B cell (primary cell): ENCODE results near the gene CA7. TPM values are rescaled to one million over a fixed set of nuclear protein-coding genes. Genes with fewer than 3 reads are reported as not detected.

Experiments
- ATAC-seq: fragments of 200-7000 bp; cut with Tn5 transposase; one replicate; pipeline ENCODE4 v1.10.0; 2021; ENCODE audit warnings: low read depth, mild to moderate bottlenecking, moderate number of reproducible peaks, moderate library complexity
- CTCF ChIA-PET: fragments of 350-600 bp; sonication (Branson Sonifier 250); formaldehyde crosslinking; loops from one replicate; lab custom pipeline; 2021; ENCODE audit warnings: antibody characterized with exemption, inconsistent platforms; lab: Charles Lee
- POLR2A ChIA-PET: fragments of 350-600 bp; sonication (Branson Sonifier 250); formaldehyde crosslinking; loops from one replicate; lab custom pipeline; 2021; ENCODE audit warnings: antibody characterized with exemption; lab: Charles Lee
- DNase-seq: peaks from one replicate; pipeline ENCODE4 v3.0.0; 2013
- H2AFZ ChIP-seq: 2 replicates; pipeline ENCODE4 v1.6.1; 2012; ENCODE audit warnings: mild to moderate bottlenecking, low read depth, low read length; ENCODE audit not compliant: insufficient read depth, poor library complexity, severe bottlenecking
- H3K27ac ChIP-seq, 2 donors: 1 replicate in 1 of 2; 2 replicates in 1 of 2; pipeline ENCODE4 v1.5.1; 2012 to 2013; ENCODE audit warnings: low read length in 2 of 2, mild to moderate bottlenecking in 2 of 2, moderate library complexity in 1 of 2
- H3K27me3 ChIP-seq, 4 experiments: fragments of 200-600 bp in 1 of 4; sonication (generic) in 1 of 4; replicated peaks in 1 of 4; 1 replicate in 2 of 4; 2 replicates in 2 of 4; pipeline versions ENCODE4 v1.6.1 to v1.7.0; 2013 to 2016; ENCODE audit warnings: low read length in 3 of 4, mild to moderate bottlenecking in 2 of 4, mixed read lengths in 1 of 4, moderate library complexity in 1 of 4; ENCODE audit not compliant: insufficient read depth in 4 of 4, control insufficient read depth in 3 of 4; ENCODE audit errors: control extremely low read depth in 1 of 4
- H3K36me3 ChIP-seq, 2 experiments: replicated peaks in 1 of 2; 1 replicate in 1 of 2; 2 replicates in 1 of 2; pipeline versions ENCODE4 v1.6.1 to v1.7.1; 2013; ENCODE audit warnings: low read length in 1 of 2; ENCODE audit not compliant: insufficient read depth in 2 of 2, control insufficient read depth in 1 of 2; ENCODE audit errors: control extremely low read depth in 1 of 2, extremely low read depth in 1 of 2
- H3K4me1 ChIP-seq, 2 donors: fragments of 200-600 bp in 1 of 2; sonication (generic) in 1 of 2; 1 replicate in 1 of 2; 2 replicates in 1 of 2; pipeline versions ENCODE4 v1.5.1 to v1.6.1; 2013 to 2017; ENCODE audit warnings: low read length in 2 of 2; ENCODE audit not compliant: control insufficient read depth in 2 of 2, insufficient read depth in 2 of 2
- H3K4me2 ChIP-seq: replicated peaks from 2 replicates; pipeline ENCODE3; 2012; ENCODE audit warnings: mild to moderate bottlenecking, low read depth, low read length; ENCODE audit not compliant: poor library complexity, severe bottlenecking
- H3K4me3 ChIP-seq, 5 experiments: fragments of 200-600 bp in 1 of 5; sonication (generic) in 1 of 5; 1 replicate in 3 of 5; 2 replicates in 2 of 5; pipeline versions ENCODE4 v1.5.1 to v1.7.0; 2011 to 2016; ENCODE audit warnings: low read length in 4 of 5, mild to moderate bottlenecking in 4 of 5, low read depth in 2 of 5, control low read depth in 1 of 5, moderate library complexity in 1 of 5; ENCODE audit not compliant: insufficient read depth in 1 of 5; ENCODE audit errors: control extremely low read depth in 1 of 5, extremely low read depth in 1 of 5
- H3K79me2 ChIP-seq: fragments of 200-600 bp; sonication (generic); one replicate; pipeline ENCODE4 v1.6.0; 2016; ENCODE audit warnings: low read length; ENCODE audit not compliant: control insufficient read depth, insufficient read depth
- H3K9ac ChIP-seq: fragments of 200-600 bp; sonication (generic); 2 replicates; pipeline ENCODE4 v1.6.1; 2017; ENCODE audit warnings: mild to moderate bottlenecking, low read length, moderate library complexity
- H3K9me3 ChIP-seq, 3 donors: one replicate each; pipeline versions ENCODE4 v1.6.1 to v1.7.1; 2013; ENCODE audit warnings: low read length in 2 of 3; ENCODE audit not compliant: control insufficient read depth in 2 of 3, insufficient read depth in 1 of 3; ENCODE audit errors: control extremely low read depth in 1 of 3
- H4K20me1 ChIP-seq: 2 replicates; pipeline ENCODE4 v1.6.0; 2012; ENCODE audit warnings: mild to moderate bottlenecking, low read length; ENCODE audit not compliant: insufficient read depth, control insufficient read depth, poor library complexity, severe bottlenecking
- H3K27ac Mint-ChIP-seq: one replicate; pipeline ENCODE4 v1.8.0; 2021; ENCODE audit warnings: mixed read lengths
- H3K27me3 Mint-ChIP-seq: one replicate; pipeline ENCODE4 v1.8.0; 2021; ENCODE audit warnings: mixed read lengths
- H3K4me1 Mint-ChIP-seq: one replicate; pipeline ENCODE4 v1.8.0; 2021; ENCODE audit warnings: mixed read lengths
- H3K4me3 Mint-ChIP-seq: one replicate; pipeline ENCODE4 v1.8.0; 2021; ENCODE audit warnings: mixed read lengths
- H3K9me3 Mint-ChIP-seq: one replicate; pipeline ENCODE4 v1.8.0; 2022; ENCODE audit warnings: mixed read lengths; ENCODE audit not compliant: insufficient read depth
- EZH2 ChIP-seq: IDR thresholded peaks from 2 replicates; pipeline ENCODE4 v1.6.1; 2012; ENCODE audit warnings: borderline replicate concordance, low read depth, mild to moderate bottlenecking, moderate library complexity, low read length; ENCODE audit not compliant: insufficient read depth, poor library complexity, severe bottlenecking
- WGBS: methylation state at CpG from one replicate; pipeline ENCODE4 v1.1.5; 2013; ENCODE audit warnings: missing lambda C conversion rate; ENCODE audit not compliant: insufficient coverage; 5-methylcytosine and 5-hydroxymethylcytosine counted together
- intact Hi-C: fragments of 100-400 bp; cut with micrococcal nuclease; formaldehyde crosslinking; loops from one replicate; pipeline ENCODE4 v1.10.0; 2022
- polyA plus RNA-seq: library from polyadenylated mRNA; depleted of rRNA; stranded (reverse); fragments of >200 nt; gene quantifications from 2 replicates; pipeline ENCODE4 v1.2.3, GENCODE V29; 2012
- total RNA-seq, 2 donors: library from RNA; stranded (reverse); fragments of 120-200 nt in 1 of 2; gene quantifications; 1 replicate in 1 of 2; 2 replicates in 1 of 2; pipeline versions ENCODE4 v1.2.3 to v1.2.4, GENCODE V29; 2013 to 2022
- TF ChIP-seq, protein P1 (sequence below): fragments of 200-600 bp; IDR thresholded peaks from one replicate; pipeline ENCODE4 v1.8.0; 2022; ENCODE audit warnings: antibody characterized with exemption, mild to moderate bottlenecking

CA7 gene
- total and polyA plus RNA-seq, 2 donors (not counting 1 experiment from before 2014, with no cell fraction given), result not detected

DNA sequence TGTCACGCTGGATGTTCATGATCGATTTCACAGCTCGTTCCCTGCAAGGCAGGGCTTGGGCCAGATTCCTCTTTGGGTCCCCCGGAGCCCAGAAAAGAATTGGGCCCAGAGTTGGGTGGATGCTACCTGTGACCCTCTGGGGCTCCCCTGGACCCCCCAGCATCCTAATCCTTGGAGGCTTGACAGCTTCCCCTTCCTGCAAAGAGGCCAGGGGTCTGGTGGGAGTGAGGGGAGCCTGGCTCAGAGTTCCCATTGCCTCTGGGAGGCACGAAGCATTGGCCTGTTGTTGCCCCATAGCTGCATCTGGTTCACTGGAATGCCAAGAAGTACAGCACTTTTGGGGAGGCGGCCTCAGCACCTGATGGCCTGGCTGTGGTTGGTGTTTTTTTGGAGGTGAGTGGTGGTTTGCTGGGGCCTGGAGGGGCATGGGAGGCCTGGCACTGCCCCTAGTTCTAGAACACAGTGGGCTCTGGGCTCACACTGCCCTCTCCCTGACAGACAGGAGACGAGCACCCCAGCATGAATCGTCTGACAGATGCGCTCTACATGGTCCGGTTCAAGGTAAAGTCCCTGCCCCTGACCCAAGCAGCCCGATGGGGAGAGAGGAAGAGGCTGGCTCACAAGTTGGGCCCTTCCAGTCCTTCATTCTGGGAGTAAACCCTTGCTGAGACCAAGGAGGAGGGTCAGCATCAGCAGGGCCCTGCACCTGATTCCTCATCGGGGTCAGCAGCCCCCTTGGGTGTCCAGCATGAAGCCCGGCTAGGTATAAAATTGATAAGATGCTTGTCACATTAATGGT lies 7.2 kb downstream of the CA7 start:
- intact Hi-C loops, result no loop called here
- Mint-ChIP-seq H3K4me3 (no peak overlapping the region), H3K4me1 (no peaks in the 10 kb centered on the region), H3K27me3 (peaks cover 14% of the 10 kb centered on the region), H3K9me3 (no peaks in the 10 kb centered on the region), H3K27ac (no peak overlapping the region)
- Histone ChIP-seq H3K4me3 (no peak overlapping the region), H4K20me1 (no peaks in the 10 kb centered on the region), H3K4me1 (no peaks in the 10 kb centered on the region), H3K27ac (no peak overlapping the region), H3K79me2 (no peaks in the 10 kb centered on the region), H2AFZ (no peak overlapping the region), H3K4me2 (no peak overlapping the region), H3K9ac (no peak overlapping the region), H3K36me3 (no peaks in the 10 kb centered on the region), H3K27me3 (peaks cover 0 to 13% (median 0%) of the 10 kb centered on the region in 4 experiments), H3K9me3 (no peaks in the 10 kb centered on the region)
- DNase-seq (no peak), ATAC-seq (no peak)
- POLR2A ChIA-PET, result no interaction called here
- TF ChIP-seq, protein P1, sequence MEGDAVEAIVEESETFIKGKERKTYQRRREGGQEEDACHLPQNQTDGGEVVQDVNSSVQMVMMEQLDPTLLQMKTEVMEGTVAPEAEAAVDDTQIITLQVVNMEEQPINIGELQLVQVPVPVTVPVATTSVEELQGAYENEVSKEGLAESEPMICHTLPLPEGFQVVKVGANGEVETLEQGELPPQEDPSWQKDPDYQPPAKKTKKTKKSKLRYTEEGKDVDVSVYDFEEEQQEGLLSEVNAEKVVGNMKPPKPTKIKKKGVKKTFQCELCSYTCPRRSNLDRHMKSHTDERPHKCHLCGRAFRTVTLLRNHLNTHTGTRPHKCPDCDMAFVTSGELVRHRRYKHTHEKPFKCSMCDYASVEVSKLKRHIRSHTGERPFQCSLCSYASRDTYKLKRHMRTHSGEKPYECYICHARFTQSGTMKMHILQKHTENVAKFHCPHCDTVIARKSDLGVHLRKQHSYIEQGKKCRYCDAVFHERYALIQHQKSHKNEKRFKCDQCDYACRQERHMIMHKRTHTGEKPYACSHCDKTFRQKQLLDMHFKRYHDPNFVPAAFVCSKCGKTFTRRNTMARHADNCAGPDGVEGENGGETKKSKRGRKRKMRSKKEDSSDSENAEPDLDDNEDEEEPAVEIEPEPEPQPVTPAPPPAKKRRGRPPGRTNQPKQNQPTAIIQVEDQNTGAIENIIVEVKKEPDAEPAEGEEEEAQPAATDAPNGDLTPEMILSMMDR, result no peak
- TF ChIP-seq EZH2, result no peak
- CTCF ChIA-PET, result interaction anchor here (1.5 to 2.8 kb wide), 2 partner anchors 16 to 445 kb away, joined by 5 to 14 read pairs; no protein-coding TSS in a partner anchor
- WGBS, result 94% methylated on average over 12 of the region's 13 CpGs
